ENCODE data around the gene ZFR2. TPM values are rescaled to one million over a fixed set of nuclear protein-coding genes. Genes with fewer than 3 reads are reported as not detected.

The ZFR2 gene
- total RNA-seq = under 0.01 TPM
- under 1 TPM in 6 of 8 donors, not detected in 2; 0.03 to 0.23 (median 0.13) TPM for polyA plus RNA-seq (ENCODE audit: insufficient read depth in 1 of 8, insufficient read length in 8 of 8, low replicate concordance in 1 of 8)
- long read RNA-seq, donor 1 = 0 reads
- long read RNA-seq, donor 2 = 0 reads
- long read RNA-seq, donor 3 = 0 reads
- long read RNA-seq, donor 4 = 0 reads
- long read RNA-seq, donor 5 = 0 reads
- long read RNA-seq, donor 6 = 0 reads
- long read RNA-seq, donor 7 = 0 reads
- long read RNA-seq, donor 8, partial matches to known transcripts = 327 of 371 reads
- long read RNA-seq, donor 8, other reads (novel, unspliced or antisense) = 44 of 371 reads
- long read RNA-seq, donor 9 = 0 reads
- long read RNA-seq, donor 10 = 0 reads
- long read RNA-seq, donor 11 = 0 reads

- 5% methylated on average over 53 of the region's 62 CpGs for WGBS (ENCODE audit: insufficient coverage)
- no peak within 1 kb of the TSS for H3K27ac ChIP-seq (ENCODE audit: low read length)
- H3K27me3 ChIP-seq (ENCODE audit: control insufficient read depth, insufficient read depth, low read length) = peaks cover 41% of the 10 kb centered on the region
- H3K4me3 ChIP-seq (ENCODE audit: low read length) = no peak within 1 kb of the TSS
- no peaks in the 10 kb centered on the region for H3K36me3 ChIP-seq (ENCODE audit: control insufficient read depth, insufficient read depth, low read length)
- no peak for DNase-seq
- peaks cover 3% of the 10 kb centered on the region for H3K9me3 ChIP-seq (replicated peaks; ENCODE audit: control insufficient read depth, low read depth, low read length)
- H3K4me1 ChIP-seq (ENCODE audit: control insufficient read depth, insufficient read depth, low read length) = no peaks in the 10 kb centered on the region
These were observed at the start of gene ZFR2 for GRCh38 chr19:3868770-3869456. TSS of gene ZFR2 (minus strand) at chr19:3869038. CDS start at chr19:3869017, 21 bp downstream.

- DNase-seq = no peak
- Histone ChIP-seq H3K27ac (ENCODE audit: low read length) (no peak overlapping the region), H3K27me3 (ENCODE audit: control insufficient read depth, insufficient read depth, low read length) (no peaks in the 10 kb centered on the region), H3K4me3 (ENCODE audit: low read length) (no peak overlapping the region), H3K36me3 (ENCODE audit: control insufficient read depth, insufficient read depth, low read length) (no peaks in the 10 kb centered on the region), H3K4me1 (ENCODE audit: control insufficient read depth, insufficient read depth, low read length) (no peaks in the 10 kb centered on the region), H3K9me3 (replicated peaks; ENCODE audit: control insufficient read depth, low read depth, low read length) (peaks cover 5% of the 10 kb centered on the region)
- 90% methylated on average over 3 of the region's 5 CpGs for WGBS (ENCODE audit: insufficient coverage)
These were observed 47.2 kb upstream of the ZFR2 start for GRCh38 chr19:3916033-3916432.

DNA sequence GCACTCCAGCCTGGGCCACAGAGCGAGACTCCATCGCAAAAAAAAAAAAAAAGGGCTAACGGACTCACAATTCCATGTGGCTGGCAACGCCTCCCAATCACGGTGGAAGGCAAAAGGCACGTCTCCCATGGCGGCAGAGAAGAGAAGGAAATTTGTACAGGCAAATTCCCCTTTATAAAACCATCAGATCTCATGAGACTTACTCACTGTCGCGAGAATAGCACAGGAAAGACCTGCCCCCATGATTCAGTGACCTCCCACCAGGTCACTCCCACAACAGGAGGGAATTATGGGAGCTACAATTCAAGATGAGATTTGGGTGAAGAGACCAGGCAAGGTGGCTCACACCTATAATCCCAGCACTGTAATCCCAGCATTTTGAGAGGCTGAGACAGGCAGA lies 45.4 kb upstream of the ZFR2 start:
- Histone ChIP-seq H3K4me1 (ENCODE audit: control insufficient read depth, insufficient read depth, low read length) (no peaks in the 10 kb centered on the region), H3K27ac (ENCODE audit: low read length) (no peak overlapping the region), H3K36me3 (ENCODE audit: control insufficient read depth, insufficient read depth, low read length) (no peaks in the 10 kb centered on the region), H3K27me3 (ENCODE audit: control insufficient read depth, insufficient read depth, low read length) (no peaks in the 10 kb centered on the region), H3K4me3 (ENCODE audit: low read length) (no peak overlapping the region), H3K9me3 (replicated peaks; ENCODE audit: control insufficient read depth, low read depth, low read length) (peaks cover 10% of the 10 kb centered on the region)
- DNase-seq = no peak
- WGBS (ENCODE audit: insufficient coverage) = no CpG with 5 or more reads among the region's 9 CpGs

DNA sequence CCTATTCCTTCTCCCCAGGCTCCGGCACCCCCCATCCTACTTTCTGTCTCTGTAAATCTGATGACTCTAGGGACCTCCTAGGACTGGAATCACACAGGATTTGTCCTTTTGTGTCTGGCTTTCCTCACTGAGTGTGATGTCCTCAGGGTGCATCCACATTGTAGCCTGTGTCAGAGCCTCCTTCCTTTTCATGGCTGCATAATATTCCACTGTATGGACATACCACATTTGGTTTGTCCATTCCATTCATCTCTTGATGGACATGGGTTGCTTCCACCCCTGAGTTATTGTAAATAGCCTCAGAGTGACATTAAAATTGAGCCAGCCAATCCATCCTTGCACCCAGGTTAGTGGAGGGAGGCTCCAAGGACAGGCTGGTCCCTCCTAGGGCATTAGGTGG lies 41.3 kb upstream of the ZFR2 start:
- H3K36me3 ChIP-seq (ENCODE audit: control insufficient read depth, insufficient read depth, low read length) = no peaks in the 10 kb centered on the region
- DNase-seq = no peak
- no peak overlapping the region for H3K27ac ChIP-seq (ENCODE audit: low read length)
- WGBS (ENCODE audit: insufficient coverage) = 100% methylated on average over 1 of the region's 1 CpG
- H3K4me3 ChIP-seq (ENCODE audit: low read length) = no peak overlapping the region
- H3K9me3 ChIP-seq (replicated peaks; ENCODE audit: control insufficient read depth, low read depth, low read length) = peaks cover 10% of the 10 kb centered on the region
- no peaks in the 10 kb centered on the region for H3K27me3 ChIP-seq (ENCODE audit: control insufficient read depth, insufficient read depth, low read length)
- H3K4me1 ChIP-seq (ENCODE audit: control insufficient read depth, insufficient read depth, low read length) = no peaks in the 10 kb centered on the region

DNA sequence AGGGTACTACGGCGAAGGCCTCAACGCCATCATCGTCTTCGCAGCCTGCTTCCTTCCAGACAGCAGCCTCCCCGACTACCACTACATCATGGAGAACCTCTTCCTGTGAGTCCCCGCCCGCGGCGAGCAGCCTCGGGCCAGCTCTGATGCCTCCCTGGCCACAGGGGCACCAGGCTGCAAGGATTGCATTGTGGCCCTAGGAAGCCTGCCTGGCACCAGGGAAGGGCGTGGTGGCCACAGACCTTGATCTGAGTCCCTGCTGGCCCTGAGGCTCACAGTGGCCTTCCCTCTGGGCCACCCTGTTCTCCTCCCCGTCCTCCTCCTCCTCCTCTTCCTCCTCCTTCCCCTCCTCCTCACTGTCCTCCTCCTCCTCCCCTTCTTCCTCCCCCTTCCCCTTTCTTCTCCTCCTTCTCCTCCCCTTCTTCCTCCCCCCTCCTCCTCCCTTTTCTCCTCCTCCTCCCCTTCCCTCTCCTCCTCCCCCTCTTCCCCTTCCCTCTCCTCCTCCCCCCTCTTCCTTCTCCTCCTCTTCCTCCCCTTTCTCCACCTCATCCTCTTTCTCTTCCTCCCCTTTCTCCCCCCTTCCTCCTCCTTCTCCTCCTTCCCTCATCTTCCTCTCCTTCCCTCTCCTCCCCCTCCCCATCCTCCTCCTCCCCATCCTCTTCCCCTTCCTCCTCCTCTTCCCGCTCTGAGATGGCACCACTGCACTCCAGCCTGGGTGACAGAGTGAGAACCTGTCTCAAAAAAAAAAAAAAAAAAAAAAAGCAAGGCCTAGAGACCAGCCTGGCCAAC lies 39.6 kb upstream of the ZFR2 start:
- Histone ChIP-seq H3K27ac (ENCODE audit: low read length) (no peak overlapping the region), H3K9me3 (replicated peaks; ENCODE audit: control insufficient read depth, low read depth, low read length) (peaks cover 10% of the 10 kb centered on the region), H3K27me3 (ENCODE audit: control insufficient read depth, insufficient read depth, low read length) (no peaks in the 10 kb centered on the region), H3K36me3 (ENCODE audit: control insufficient read depth, insufficient read depth, low read length) (no peaks in the 10 kb centered on the region), H3K4me3 (ENCODE audit: low read length) (no peak overlapping the region), H3K4me1 (ENCODE audit: control insufficient read depth, insufficient read depth, low read length) (no peaks in the 10 kb centered on the region)
- DNase-seq = no peak
- WGBS (ENCODE audit: insufficient coverage) = 59% methylated on average over 13 of the region's 14 CpGs

DNA sequence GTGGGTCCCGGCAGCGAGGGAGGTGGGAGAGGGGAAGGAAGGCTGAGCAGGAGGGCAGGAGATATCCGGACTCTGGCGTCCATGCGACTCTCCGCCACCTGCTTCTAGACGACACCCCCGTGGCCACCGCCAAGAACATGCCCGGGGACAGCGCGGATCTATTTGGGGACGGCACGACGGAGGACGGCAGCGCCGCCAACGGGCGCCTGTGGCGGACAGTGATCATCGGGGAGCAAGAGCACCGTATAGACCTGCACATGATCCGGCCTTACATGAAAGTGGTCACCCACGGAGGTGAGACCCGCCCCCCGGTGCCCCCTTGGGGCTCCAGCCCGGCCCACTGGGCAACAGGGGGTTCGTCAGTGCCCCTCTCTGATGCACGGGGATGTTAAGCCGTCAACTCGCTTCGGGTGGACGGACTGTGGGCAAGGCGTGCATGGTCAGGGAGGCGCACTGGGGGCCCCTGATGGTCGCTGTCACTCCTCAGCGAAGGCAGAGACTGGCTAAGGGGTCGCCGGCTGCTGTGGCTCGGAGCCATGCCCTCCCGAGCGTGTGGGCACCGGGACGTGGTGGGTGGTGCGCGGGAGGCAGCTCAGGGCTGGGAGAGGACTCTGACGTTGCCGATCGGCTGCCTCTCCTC lies 38.9 kb upstream of the ZFR2 start:
- H3K9me3 ChIP-seq (replicated peaks; ENCODE audit: control insufficient read depth, low read depth, low read length) = peaks cover 10% of the 10 kb centered on the region
- H3K27ac ChIP-seq (ENCODE audit: low read length) = no peak overlapping the region
- no peaks in the 10 kb centered on the region for H3K36me3 ChIP-seq (ENCODE audit: control insufficient read depth, insufficient read depth, low read length)
- no peak for DNase-seq
- 84% methylated on average over 50 of the region's 50 CpGs for WGBS (ENCODE audit: insufficient coverage)
- H3K4me1 ChIP-seq (ENCODE audit: control insufficient read depth, insufficient read depth, low read length) = no peaks in the 10 kb centered on the region
- H3K4me3 ChIP-seq (ENCODE audit: low read length) = no peak overlapping the region
- H3K27me3 ChIP-seq (ENCODE audit: control insufficient read depth, insufficient read depth, low read length) = no peaks in the 10 kb centered on the region

DNA sequence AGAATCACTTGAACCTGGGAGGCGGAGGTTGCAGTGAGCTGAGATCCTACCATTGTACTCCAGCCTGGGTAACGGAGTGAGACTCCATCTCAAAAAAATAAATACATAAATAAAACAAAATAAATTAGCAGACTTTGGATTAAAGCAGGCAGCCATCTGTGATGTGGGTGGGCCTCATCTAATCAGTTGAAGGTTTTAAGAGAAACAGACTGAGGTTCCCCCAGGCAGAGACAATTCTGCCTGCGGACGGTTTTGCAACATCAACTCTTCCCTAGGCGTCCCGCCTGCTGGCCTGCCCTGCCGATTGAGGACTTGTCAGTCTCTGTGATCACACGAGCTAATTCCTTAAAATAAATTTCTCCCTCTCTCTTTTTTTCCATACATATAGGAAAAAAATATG lies 35.4 kb upstream of the ZFR2 start:
- H3K27me3 ChIP-seq (ENCODE audit: control insufficient read depth, insufficient read depth, low read length) = no peaks in the 10 kb centered on the region
- no peaks in the 10 kb centered on the region for H3K9me3 ChIP-seq (replicated peaks; ENCODE audit: control insufficient read depth, low read depth, low read length)
- no peak for DNase-seq
- 85% methylated on average over 5 of the region's 8 CpGs for WGBS (ENCODE audit: insufficient coverage)
- H3K4me1 ChIP-seq (ENCODE audit: control insufficient read depth, insufficient read depth, low read length) = no peaks in the 10 kb centered on the region
- no peaks in the 10 kb centered on the region for H3K36me3 ChIP-seq (ENCODE audit: control insufficient read depth, insufficient read depth, low read length)
- no peak overlapping the region for H3K4me3 ChIP-seq (ENCODE audit: low read length)
- no peak overlapping the region for H3K27ac ChIP-seq (ENCODE audit: low read length)

- no peak for DNase-seq
- no peak overlapping the region for H3K27ac ChIP-seq (ENCODE audit: low read length)
- H3K4me3 ChIP-seq (ENCODE audit: low read length) = no peak overlapping the region
- WGBS (ENCODE audit: insufficient coverage) = 74% methylated on average over 12 of the region's 15 CpGs
- H3K9me3 ChIP-seq (replicated peaks; ENCODE audit: control insufficient read depth, low read depth, low read length) = peaks cover 4% of the 10 kb centered on the region
- H3K27me3 ChIP-seq (ENCODE audit: control insufficient read depth, insufficient read depth, low read length) = no peaks in the 10 kb centered on the region
- no peaks in the 10 kb centered on the region for H3K36me3 ChIP-seq (ENCODE audit: control insufficient read depth, insufficient read depth, low read length)
- H3K4me1 ChIP-seq (ENCODE audit: control insufficient read depth, insufficient read depth, low read length) = no peaks in the 10 kb centered on the region
These were observed 33.6 kb upstream of the ZFR2 start for GRCh38 chr19:3902317-3902973.

DNA sequence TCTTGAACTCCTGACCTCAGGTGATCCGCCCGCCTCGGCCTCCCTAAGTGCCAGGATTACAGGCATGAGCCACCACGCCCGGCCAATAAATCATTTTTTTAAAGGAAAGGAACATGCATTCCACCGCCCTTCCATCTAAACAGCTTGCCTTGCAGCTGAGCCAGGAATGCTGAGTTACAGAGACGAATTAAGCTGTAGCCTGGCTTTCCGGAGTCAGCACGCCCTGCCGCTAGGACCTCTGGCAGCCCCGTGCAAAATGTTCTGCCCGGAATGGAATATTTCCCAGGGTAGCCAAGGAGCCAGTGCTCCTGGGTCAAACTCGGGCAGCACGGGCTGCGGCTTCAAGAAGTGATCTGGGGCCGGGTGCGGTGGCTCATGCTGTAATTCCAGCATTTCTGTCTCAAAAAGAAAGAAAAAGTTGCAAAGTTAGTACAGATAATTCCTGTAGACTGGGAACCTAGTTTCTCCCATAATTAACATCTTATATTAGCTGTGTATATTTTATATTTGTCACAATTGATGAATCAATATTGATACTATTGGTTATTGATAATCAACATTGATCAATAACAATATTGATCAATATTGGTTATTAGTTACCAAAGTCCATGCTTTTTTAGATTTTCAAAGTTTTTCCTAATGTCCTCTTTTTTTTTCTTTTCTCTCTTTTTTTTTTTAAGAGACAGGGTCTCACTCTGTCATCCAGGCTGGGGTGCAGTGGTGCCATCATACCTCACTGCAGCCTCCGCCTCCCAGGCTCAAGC lies 30.9 kb upstream of the ZFR2 start:
- WGBS (ENCODE audit: insufficient coverage) = 71% methylated on average over 16 of the region's 18 CpGs
- Histone ChIP-seq H3K4me3 (ENCODE audit: low read length) (no peak overlapping the region), H3K36me3 (ENCODE audit: control insufficient read depth, insufficient read depth, low read length) (no peaks in the 10 kb centered on the region), H3K4me1 (ENCODE audit: control insufficient read depth, insufficient read depth, low read length) (no peaks in the 10 kb centered on the region), H3K9me3 (replicated peaks; ENCODE audit: control insufficient read depth, low read depth, low read length) (peaks cover 4% of the 10 kb centered on the region), H3K27ac (ENCODE audit: low read length) (no peak overlapping the region), H3K27me3 (ENCODE audit: control insufficient read depth, insufficient read depth, low read length) (no peaks in the 10 kb centered on the region)
- no peak for DNase-seq
